A673 (cell line): ENCODE measurements around the gene PPARA. TPM values are rescaled to one million over a fixed set of nuclear protein-coding genes. Genes with fewer than 3 reads are reported as not detected.

ENCODE experiments used
- BruUV-seq: library from RNA; stranded (reverse); fragments of 400-500 nt; replicated peaks from 2 replicates; lab custom pipeline; 2021; lab: Mats Ljungman, UMichigan
- CTCF ChIA-PET: fragments of 300-600 bp; sonication (Branson Sonifier 250); formaldehyde crosslinking; loops from one replicate; lab custom pipeline; 2022; ENCODE audit warnings: antibody characterized with exemption; lab: Charles Lee
- POLR2A ChIA-PET: fragments of 300-600 bp; sonication (Branson Sonifier 250); formaldehyde crosslinking; loops from one replicate; lab custom pipeline; 2022; ENCODE audit warnings: antibody characterized with exemption; ENCODE audit not compliant: low non-redundant PET; lab: Charles Lee
- DNase-seq: peaks from one replicate; pipeline ENCODE4 v3.0.0-alpha.2; 2015; ENCODE audit warnings: low spot score
- H3K27ac ChIP-seq: fragments of 200-600 bp; sonication (generic); 2 replicates; pipeline ENCODE4 v1.5.1; 2016; ENCODE audit warnings: mixed run types, low read depth, mild to moderate bottlenecking, mixed read lengths, antibody characterized with exemption, low read length; ENCODE audit not compliant: poor library complexity, severe bottlenecking
- H3K27me3 ChIP-seq: fragments of 200-600 bp; sonication (generic); replicated peaks from 2 replicates; pipeline ENCODE4 v1.6.1; 2017; ENCODE audit warnings: mixed run types, low read depth, mild to moderate bottlenecking, mixed read lengths, antibody characterized with exemption, low read length; ENCODE audit not compliant: insufficient read depth, poor library complexity
- H3K36me3 ChIP-seq: fragments of 200-600 bp; sonication (generic); 2 replicates; pipeline ENCODE4 v1.6.1; 2016; ENCODE audit warnings: mixed run types, mild to moderate bottlenecking, mixed read lengths, antibody characterized with exemption, low read length; ENCODE audit not compliant: insufficient read depth, poor library complexity, severe bottlenecking
- H3K4me1 ChIP-seq: fragments of 200-600 bp; sonication (generic); 2 replicates; pipeline ENCODE4 v1.6.1; 2017; ENCODE audit warnings: mixed run types, mild to moderate bottlenecking, mixed read lengths, antibody characterized with exemption, low read length; ENCODE audit not compliant: insufficient read depth, poor library complexity, severe bottlenecking
- H3K4me3 ChIP-seq: fragments of 200-600 bp; sonication (generic); 2 replicates; pipeline ENCODE4 v1.5.1; 2016; ENCODE audit warnings: low read depth, mixed run types, mild to moderate bottlenecking, mixed read lengths, low read length; ENCODE audit not compliant: poor library complexity, severe bottlenecking
- H3K9me3 ChIP-seq: fragments of 200-600 bp; sonication (generic); 2 replicates; pipeline ENCODE4 v1.6.1; 2016; ENCODE audit warnings: mixed run types, low read depth, mild to moderate bottlenecking, mixed read lengths, antibody characterized with exemption, low read length; ENCODE audit not compliant: poor library complexity, severe bottlenecking
- EZH2 ChIP-seq: fragments of 200-600 bp; sonication (generic); IDR thresholded peaks from 2 replicates; pipeline ENCODE4 v1.6.1; 2017; ENCODE audit warnings: borderline replicate concordance, low read depth, mild to moderate bottlenecking, mixed read lengths, antibody characterized with exemption, low read length; ENCODE audit not compliant: poor library complexity, severe bottlenecking
- intact Hi-C: fragments of 100-400 bp; cut with micrococcal nuclease; formaldehyde crosslinking; loops from one replicate; pipeline ENCODE4 v1.10.0; 2022; ENCODE audit not compliant: unreplicated experiment
- total RNA-seq: library from RNA; stranded (reverse); gene quantifications from 2 replicates; pipeline ENCODE4 v1.2.3, GENCODE V29; 2021
- TF ChIP-seq, protein P1 (sequence below): fragments of 300-800, 200-600 bp; sonication (generic); conservative IDR thresholded peaks from 2 replicates; pipeline ENCODE4 v1.5.1; 2017; ENCODE audit warnings: low read depth, mild to moderate bottlenecking, antibody characterized with exemption, low read length, moderate library complexity, mixed read lengths

The PPARA gene
- total RNA-seq, 1 experiment from 2014 or later = 2.0 TPM

DNA sequence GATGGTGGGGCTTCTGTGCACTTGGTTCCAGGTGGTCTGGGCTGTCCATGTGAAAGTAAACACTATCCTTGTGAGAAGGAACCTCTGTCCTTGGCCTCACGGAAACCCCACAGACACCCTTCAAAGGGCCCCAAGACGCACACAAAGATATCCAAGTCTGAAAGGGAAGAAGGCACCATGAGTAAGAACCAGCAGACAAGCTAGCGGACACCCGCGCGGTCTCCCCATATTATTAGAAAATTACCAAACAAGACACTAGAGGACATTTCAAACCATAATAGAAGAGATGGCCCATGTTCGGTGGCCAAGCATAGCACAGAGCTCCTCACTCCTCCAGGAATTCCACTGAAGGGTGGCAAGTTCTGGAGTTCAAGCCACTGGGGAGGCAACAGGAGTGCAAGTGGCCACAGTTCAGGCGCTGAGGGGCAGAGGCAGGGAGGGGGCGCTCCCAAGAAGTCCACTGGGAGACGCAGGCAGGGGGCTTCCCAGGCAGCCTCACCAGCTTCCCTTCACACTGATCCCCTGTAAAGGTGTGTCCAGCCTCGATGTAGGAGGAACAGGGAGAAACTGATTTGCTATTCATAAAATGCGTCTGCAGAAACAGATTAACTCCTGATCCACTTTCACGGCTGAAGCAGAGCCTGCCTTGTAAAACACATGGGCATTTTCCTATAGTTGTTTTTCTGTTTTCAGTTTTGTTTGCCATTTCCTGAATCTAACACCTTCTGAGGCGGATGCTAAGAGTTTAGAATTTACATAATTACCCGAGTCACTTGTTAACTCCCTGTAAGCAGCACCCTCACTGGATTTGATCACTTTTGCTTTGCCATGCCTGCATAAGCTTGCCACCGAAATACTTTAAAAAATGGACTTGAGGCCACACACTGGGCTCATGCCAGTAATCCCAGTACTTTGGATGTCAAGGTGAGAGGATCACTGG, 9.1 kb upstream of the PPARA start:
- DNase-seq = no peak
- no peaks in the 10 kb centered on the region for H3K4me1 ChIP-seq
- TF ChIP-seq, protein P1, sequence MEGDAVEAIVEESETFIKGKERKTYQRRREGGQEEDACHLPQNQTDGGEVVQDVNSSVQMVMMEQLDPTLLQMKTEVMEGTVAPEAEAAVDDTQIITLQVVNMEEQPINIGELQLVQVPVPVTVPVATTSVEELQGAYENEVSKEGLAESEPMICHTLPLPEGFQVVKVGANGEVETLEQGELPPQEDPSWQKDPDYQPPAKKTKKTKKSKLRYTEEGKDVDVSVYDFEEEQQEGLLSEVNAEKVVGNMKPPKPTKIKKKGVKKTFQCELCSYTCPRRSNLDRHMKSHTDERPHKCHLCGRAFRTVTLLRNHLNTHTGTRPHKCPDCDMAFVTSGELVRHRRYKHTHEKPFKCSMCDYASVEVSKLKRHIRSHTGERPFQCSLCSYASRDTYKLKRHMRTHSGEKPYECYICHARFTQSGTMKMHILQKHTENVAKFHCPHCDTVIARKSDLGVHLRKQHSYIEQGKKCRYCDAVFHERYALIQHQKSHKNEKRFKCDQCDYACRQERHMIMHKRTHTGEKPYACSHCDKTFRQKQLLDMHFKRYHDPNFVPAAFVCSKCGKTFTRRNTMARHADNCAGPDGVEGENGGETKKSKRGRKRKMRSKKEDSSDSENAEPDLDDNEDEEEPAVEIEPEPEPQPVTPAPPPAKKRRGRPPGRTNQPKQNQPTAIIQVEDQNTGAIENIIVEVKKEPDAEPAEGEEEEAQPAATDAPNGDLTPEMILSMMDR = no peak
- TF ChIP-seq EZH2 = no peak
- CTCF ChIA-PET = interaction anchor here (0.6 kb wide), 1 partner anchor 422 kb away, joined by 10 read pairs; no protein-coding TSS in a partner anchor
- no peaks in the 10 kb centered on the region for H3K36me3 ChIP-seq
- H3K9me3 ChIP-seq = no peaks in the 10 kb centered on the region
- no TSS peak for BruUV-seq
- no peak overlapping the region for H3K27ac ChIP-seq
- intact Hi-C loops = no loop called here
- POLR2A ChIA-PET = no interaction called here
- H3K27me3 ChIP-seq = no peaks in the 10 kb centered on the region
- H3K4me3 ChIP-seq = no peak overlapping the region

DNA sequence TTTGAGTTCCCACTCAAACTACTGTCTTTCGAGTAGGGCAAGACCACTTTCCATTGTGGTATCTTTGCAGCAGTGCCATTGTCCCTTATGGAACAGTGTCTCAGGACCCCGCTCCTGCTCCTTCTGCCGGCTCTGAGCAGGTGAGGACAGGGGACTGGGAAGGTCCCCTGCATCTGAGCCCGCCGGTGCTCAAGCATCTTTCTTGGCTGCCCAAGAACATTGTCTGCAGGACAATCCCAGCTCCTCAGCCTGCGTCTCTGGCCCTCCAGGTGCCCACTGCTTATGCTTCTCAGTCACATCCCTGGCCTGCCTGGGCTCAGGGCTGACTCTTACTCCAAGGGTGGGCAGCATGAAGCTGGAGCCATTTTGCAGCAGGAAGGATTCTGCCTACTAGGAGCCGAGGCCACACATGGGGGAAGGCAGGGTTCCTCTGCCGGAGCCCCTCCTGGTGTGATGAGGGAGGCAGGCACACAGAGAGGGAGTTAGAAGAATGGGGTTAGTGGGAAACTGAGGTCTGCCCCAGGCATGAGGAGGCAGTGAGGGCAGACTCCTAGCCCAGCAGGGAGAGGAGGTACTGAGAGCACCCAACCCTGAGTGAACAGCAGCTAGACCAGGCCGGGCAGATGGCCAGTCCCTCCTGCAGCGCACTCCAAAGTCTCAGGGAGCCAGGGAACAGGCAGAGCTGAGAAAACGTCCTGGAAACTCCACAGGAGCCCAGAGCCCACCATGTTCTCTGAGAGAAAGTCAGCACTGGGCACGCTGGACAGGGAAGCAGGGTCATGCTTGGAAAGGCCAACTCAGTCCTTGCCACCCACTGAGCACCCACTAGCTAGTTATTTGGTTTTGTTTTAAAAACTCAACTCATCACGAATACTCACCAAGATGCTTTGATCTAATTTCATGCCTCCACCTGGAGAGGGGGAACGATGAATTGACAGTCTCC, 7.5 kb upstream of the PPARA start:
- ChIA-PET POLR2A (no interaction called here), CTCF (no interaction called here)
- Histone ChIP-seq H3K36me3 (no peaks in the 10 kb centered on the region), H3K27me3 (no peaks in the 10 kb centered on the region), H3K4me1 (no peaks in the 10 kb centered on the region), H3K4me3 (no peak overlapping the region), H3K27ac (no peak overlapping the region), H3K9me3 (no peaks in the 10 kb centered on the region)
- TF ChIP-seq EZH2 = no peak
- TF ChIP-seq, protein P1 = no peak
- no TSS peak for BruUV-seq
- DNase-seq = no peak
- intact Hi-C loops = no loop called here

DNA sequence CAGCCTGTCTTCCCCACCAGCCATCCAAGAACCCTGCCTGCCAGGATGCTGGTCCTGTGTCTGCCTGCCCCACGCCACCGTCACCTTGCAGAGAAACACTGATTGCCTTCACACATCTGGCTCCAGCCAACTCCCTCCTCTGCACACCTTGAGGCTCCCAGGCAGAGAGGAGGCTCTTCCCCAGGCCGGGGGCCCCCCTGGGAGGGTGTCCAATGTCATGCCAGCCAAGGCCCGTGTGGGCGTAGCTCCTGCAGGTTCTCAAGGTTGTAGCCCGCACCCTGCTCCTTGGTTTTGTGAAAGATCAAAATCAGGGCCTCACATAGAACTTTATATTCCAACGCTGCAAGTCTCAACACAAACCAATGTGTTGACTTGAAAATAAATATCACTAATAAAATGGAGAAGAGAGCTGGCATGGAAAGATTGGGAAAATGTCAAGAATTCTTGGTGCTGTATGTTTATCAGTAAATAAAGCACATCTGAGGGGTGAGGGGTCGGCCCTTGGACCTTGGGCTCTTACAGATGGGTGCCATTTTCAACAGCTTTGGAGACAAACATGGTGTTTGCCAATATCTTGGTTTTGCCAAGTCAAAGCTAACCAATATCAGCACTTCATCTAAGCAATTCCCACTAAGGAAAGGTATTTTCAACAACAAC, 6.7 kb upstream of the PPARA start:
- CTCF ChIA-PET = no interaction called here
- Histone ChIP-seq H3K27me3 (no peaks in the 10 kb centered on the region), H3K4me3 (no peak overlapping the region), H3K36me3 (no peaks in the 10 kb centered on the region), H3K27ac (no peak overlapping the region), H3K9me3 (no peaks in the 10 kb centered on the region), H3K4me1 (no peaks in the 10 kb centered on the region)
- TF ChIP-seq, protein P1 = no peak
- no peak for TF ChIP-seq EZH2
- intact Hi-C loops = no loop called here
- no peak for DNase-seq
- no TSS peak for BruUV-seq
- POLR2A ChIA-PET = no interaction called here
